Type B pancreatic cell (in vitro differentiated cells): ENCODE measurements around the gene ITSN1. TPM values are rescaled to one million over a fixed set of nuclear protein-coding genes. Genes with fewer than 3 reads are reported as not detected.

Experiments
- DNase-seq: peaks from one replicate; pipeline ENCODE4 v3.0.0; 2021; ENCODE audit warnings: mixed read lengths; ENCODE audit not compliant: unreplicated experiment; ENCODE audit errors: extremely low spot score
- H3K27ac Mint-ChIP-seq: 2 replicates; pipeline ENCODE4 v1.8.0; 2021; ENCODE audit warnings: mild to moderate bottlenecking, mixed read lengths
- H3K27me3 Mint-ChIP-seq: 2 replicates; pipeline ENCODE4 v1.8.0; 2021; ENCODE audit warnings: mixed read lengths
- H3K36me3 Mint-ChIP-seq: 2 replicates; pipeline ENCODE4 v1.8.0; 2021; ENCODE audit warnings: mixed read lengths
- H3K4me1 Mint-ChIP-seq: one replicate; pipeline ENCODE4 v1.8.0; 2021; ENCODE audit warnings: mixed read lengths; ENCODE audit not compliant: unreplicated experiment
- H3K4me3 Mint-ChIP-seq: 2 replicates; pipeline ENCODE4 v1.8.0; 2021; ENCODE audit warnings: mild to moderate bottlenecking, mixed read lengths
- H3K9me3 Mint-ChIP-seq: 2 replicates; pipeline ENCODE4 v1.8.0; 2021; ENCODE audit warnings: mixed read lengths
- CTCF ChIP-seq: fragments of 200-600 bp; sonication (generic); conservative IDR thresholded peaks from 2 replicates; pipeline ENCODE4 v1.5.0; 2021; ENCODE audit warnings: antibody characterized with exemption, mild to moderate bottlenecking
- total RNA-seq: library from RNA; stranded (reverse); gene quantifications from 2 replicates; pipeline ENCODE4 v1.2.1, GENCODE V29; 2021; ENCODE audit warnings: low replicate concordance

Gene ITSN1
- total RNA-seq, 1 donor from 2014 or later: 89.1 TPM

- H3K4me3 Mint-ChIP-seq: peak within 1 kb of the TSS; percentile 97
- peaks cover 13% of the 10 kb centered on the region for H3K36me3 Mint-ChIP-seq
- peak; percentile 100 for DNase-seq
- no peak for TF ChIP-seq CTCF
- no peaks in the 10 kb centered on the region for H3K27me3 Mint-ChIP-seq
- H3K4me1 Mint-ChIP-seq: peaks cover 19% of the 10 kb centered on the region
- no peaks in the 10 kb centered on the region for H3K9me3 Mint-ChIP-seq
- H3K27ac Mint-ChIP-seq: peak within 1 kb of the TSS; percentile 98
Measured at GRCh38 chr21:33641352-33642026, 812 bp upstream of the ITSN1 start, which contains the start of gene CRYZL1. CRYZL1 (minus strand) TSS chr21:33641741; CDS start chr21:33631551, 10,190 bp downstream.

- no peak for TF ChIP-seq CTCF
- H3K4me1 Mint-ChIP-seq: peaks cover 19% of the 10 kb centered on the region
- H3K9me3 Mint-ChIP-seq: no peaks in the 10 kb centered on the region
Measured at GRCh38 chr21:33642896-33643657, 776 bp downstream of the ITSN1 start.

DNA sequence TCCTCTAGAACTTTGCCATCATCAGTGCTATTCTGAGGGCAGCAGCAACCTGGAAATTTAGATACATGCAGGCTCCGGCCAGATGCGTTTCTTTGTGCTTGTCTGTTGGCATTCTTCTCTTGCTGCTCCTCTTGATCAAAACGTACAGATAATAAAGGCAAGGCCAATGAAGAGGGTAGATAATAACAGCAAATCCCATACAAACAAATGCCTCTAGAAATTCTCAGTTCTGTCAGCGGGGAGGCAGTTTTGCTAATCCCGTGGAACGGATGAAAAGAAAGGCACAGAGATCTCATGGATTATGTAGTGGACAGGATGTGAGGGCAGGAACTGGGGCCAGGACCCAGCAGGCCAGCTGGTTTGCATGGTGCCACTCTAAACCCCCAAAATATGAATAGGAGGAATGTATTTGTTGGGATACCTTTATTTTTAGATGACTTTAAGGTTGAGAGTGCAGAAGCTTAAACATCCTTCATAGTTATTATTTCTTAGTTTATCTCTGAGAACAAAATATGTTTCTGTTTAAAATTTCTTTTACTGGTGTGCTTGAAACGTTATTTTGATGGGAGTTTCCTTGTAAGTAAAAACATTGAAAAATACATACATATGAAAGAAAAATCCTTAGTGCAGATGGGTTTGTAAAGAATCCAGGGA is 1.5 kb downstream of the ITSN1 start:
- H3K9me3 Mint-ChIP-seq: no peaks in the 10 kb centered on the region
- no peak for TF ChIP-seq CTCF
- no peak for DNase-seq

More at GRCh38 chr21:33642896-33643657, 776 bp downstream of the ITSN1 start:
- DNase-seq: peak; percentile 72
- no peaks in the 10 kb centered on the region for H3K36me3 Mint-ChIP-seq
- H3K27ac Mint-ChIP-seq: peak overlapping the region; percentile 84
- peak overlapping the region; percentile 88 for H3K4me3 Mint-ChIP-seq
- H3K27me3 Mint-ChIP-seq: no peaks in the 10 kb centered on the region

GRCh38 chr21:33644383-33645074 is 2.2 kb downstream of the ITSN1 start:
- no peak for DNase-seq
- peak overlapping the region; percentile 84 for H3K27ac Mint-ChIP-seq
- no peak for TF ChIP-seq CTCF
- peaks cover 19% of the 10 kb centered on the region for H3K4me1 Mint-ChIP-seq
- no peaks in the 10 kb centered on the region for H3K9me3 Mint-ChIP-seq
- peak overlapping the region; percentile 88 for H3K4me3 Mint-ChIP-seq
- no peaks in the 10 kb centered on the region for H3K36me3 Mint-ChIP-seq
- H3K27me3 Mint-ChIP-seq: no peaks in the 10 kb centered on the region

More for the DNA sequence above, 1.5 kb downstream of the ITSN1 start:
- Mint-ChIP-seq H3K27ac (peak overlapping the region; percentile 84), H3K36me3 (no peaks in the 10 kb centered on the region), H3K4me3 (peak overlapping the region; percentile 88), H3K27me3 (no peaks in the 10 kb centered on the region), H3K4me1 (peaks cover 19% of the 10 kb centered on the region)

GRCh38 chr21:33645730-33646129 is 3.4 kb downstream of the ITSN1 start:
- H3K4me3 Mint-ChIP-seq: no peak overlapping the region
- no peak overlapping the region for H3K27ac Mint-ChIP-seq
- no peak for TF ChIP-seq CTCF

More at GRCh38 chr21:33645730-33646129, 3.4 kb downstream of the ITSN1 start:
- no peaks in the 10 kb centered on the region for H3K27me3 Mint-ChIP-seq
- H3K9me3 Mint-ChIP-seq: no peaks in the 10 kb centered on the region
- H3K4me1 Mint-ChIP-seq: peaks cover 26% of the 10 kb centered on the region
- H3K36me3 Mint-ChIP-seq: no peaks in the 10 kb centered on the region
- no peak for DNase-seq
